K562 (cell line): Measurements from ENCODE around the gene VENTX. TPM values are rescaled to one million over a fixed set of nuclear protein-coding genes. Genes with fewer than 3 reads are reported as not detected.

ENCODE experiments used
- ARID1B ChIP-seq: fragments of 450-650 bp; IDR thresholded peaks from 2 replicates; pipeline ENCODE4 v1.6.1; 2016; ENCODE audit warnings: antibody characterized with exemption, mild to moderate bottlenecking, inconsistent platforms
- CBX5 ChIP-seq: IDR thresholded peaks from 2 replicates; pipeline ENCODE4 v1.6.1; 2014; ENCODE audit warnings: low read depth, borderline replicate concordance
- DDX20 ChIP-seq: fragments of 450-650 bp; IDR thresholded peaks from 2 replicates; pipeline ENCODE4 v1.6.1; 2016; ENCODE audit warnings: missing genetic modification characterization, low read depth, mild to moderate bottlenecking, missing compliant biosample characterization, moderate library complexity
- EWSR1 ChIP-seq: fragments of 450-650 bp; IDR thresholded peaks from 2 replicates; pipeline ENCODE4 v1.6.1; 2018; ENCODE audit warnings: borderline replicate concordance, mild to moderate bottlenecking, low read depth, moderate library complexity; ENCODE audit not compliant: partially characterized antibody
- GTF2F1 ChIP-seq: IDR thresholded peaks from 2 replicates; pipeline ENCODE4 v1.6.1; 2011; ENCODE audit warnings: low read depth, low read length, improper control_type of control experiment
- HNRNPK ChIP-seq: fragments of 200-400 bp; formaldehyde crosslinking; IDR thresholded peaks from one replicate; pipeline ENCODE4 v1.6.1; 2018; ENCODE audit warnings: mild to moderate bottlenecking, low read depth, low read length; ENCODE audit not compliant: poor library complexity, severe bottlenecking
- HSF4 ChIP-seq: fragments of 250-450 bp; sonication (Bioruptor Pico); IDR thresholded peaks from 2 replicates; pipeline ENCODE4 v2.1.2; 2022; ENCODE audit warnings: mild to moderate bottlenecking, moderate library complexity, borderline replicate concordance
- MEF2A ChIP-seq: IDR thresholded peaks from 2 replicates; pipeline ENCODE4 v1.6.1; 2011; ENCODE audit warnings: low read depth, mild to moderate bottlenecking, low read length, moderate library complexity; ENCODE audit not compliant: control insufficient read depth
- NCOR1 ChIP-seq: fragments of 450-650 bp; IDR thresholded peaks from 2 replicates; pipeline ENCODE4 v1.6.1; 2016; ENCODE audit warnings: mild to moderate bottlenecking, moderate library complexity
- PTBP1 ChIP-seq: fragments of 200-400 bp; formaldehyde crosslinking; IDR thresholded peaks from 2 replicates; pipeline ENCODE4 v1.6.1; 2017; ENCODE audit warnings: low read depth, low read length
- SAP30 ChIP-seq: fragments of 200-600 bp; sonication (generic); IDR thresholded peaks from 2 replicates; pipeline ENCODE4 v1.6.1; 2012; ENCODE audit warnings: borderline replicate concordance, low read depth, mild to moderate bottlenecking, moderate library complexity, low read length, control low read depth, inconsistent platforms; ENCODE audit not compliant: insufficient read depth, poor library complexity, severe bottlenecking
- TBL1XR1 ChIP-seq, 2 experiments: IDR thresholded peaks; 2 replicates each; pipeline ENCODE4 v1.6.1; 2012; ENCODE audit warnings: improper control_type of control experiment in 2 of 2, low read length in 2 of 2, mild to moderate bottlenecking in 1 of 2
- TCF7 ChIP-seq: sonication (generic); IDR thresholded peaks from 2 replicates; pipeline ENCODE4 v1.6.1; 2016; ENCODE audit warnings: antibody characterized with exemption, borderline replicate concordance
- TFAM ChIP-seq: fragments of 250-450 bp; sonication (Bioruptor Pico); conservative IDR thresholded peaks from 2 replicates; pipeline ENCODE4 v1.5.0; 2021; ENCODE audit warnings: mild to moderate bottlenecking, moderate library complexity
- TGIF2 ChIP-seq: sonication (generic); formaldehyde crosslinking; IDR thresholded peaks from 2 replicates; pipeline ENCODE4 v1.8.1; 2022; ENCODE audit warnings: mild to moderate bottlenecking, missing genetic modification reagents, moderate library complexity
- TSC22D4 ChIP-seq: fragments of 450-650 bp; IDR thresholded peaks from 2 replicates; pipeline ENCODE4 v1.6.1; 2016; ENCODE audit warnings: missing genetic modification characterization, missing biosample characterization, control low read depth
- ZC3H4 ChIP-seq: sonication (generic); formaldehyde crosslinking; IDR thresholded peaks from 2 replicates; pipeline ENCODE4 v1.9.0; 2021; ENCODE audit warnings: missing genetic modification reagents, borderline replicate concordance
- ZNF133 ChIP-seq: fragments of 250-450 bp; sonication (Bioruptor Pico); IDR thresholded peaks from 2 replicates; pipeline ENCODE4 v1.4.0; 2020; ENCODE audit warnings: mild to moderate bottlenecking
- ZNF41 ChIP-seq: fragments of 250-450 bp; sonication (Bioruptor Pico); conservative IDR thresholded peaks from 2 replicates; pipeline ENCODE4 v1.4.0; 2020; ENCODE audit warnings: mild to moderate bottlenecking
- ZNF436 ChIP-seq: fragments of 250-450, 450-650 bp; sonication (Bioruptor Pico); formaldehyde crosslinking; IDR thresholded peaks from 2 replicates; pipeline ENCODE4 v1.7.0; 2020; ENCODE audit warnings: mild to moderate bottlenecking
- ZNF444 ChIP-seq: fragments of 250-450 bp; sonication (Bioruptor Pico); IDR thresholded peaks from 2 replicates; pipeline ENCODE4 v1.4.0; 2020; ENCODE audit warnings: mild to moderate bottlenecking, moderate library complexity
- ZNF76 ChIP-seq: fragments of 250-450 bp; sonication (Bioruptor Pico); IDR thresholded peaks from 2 replicates; pipeline ENCODE4 v1.4.0; 2020; ENCODE audit warnings: mild to moderate bottlenecking, moderate library complexity, borderline replicate concordance
- polyA plus RNA-seq, 8 experiments: library from polyadenylated mRNA; depleted of rRNA in 4 of 8; stranded (reverse) in 5 of 8; unstranded in 3 of 8; fragments of >200 nt; fragmentation: Nextera tagmentation in 2 of 8; fragmentation: Illumina TruSeq in 1 of 8; extraction: Ambion mirVana in 2 of 8; extraction: Trizol in 1 of 8; gene quantifications; 2 replicates each; pipeline versions ENCODE4 v1.2.1 to v1.2.3, GENCODE V29; 2011 to 2014; ENCODE audit warnings: inconsistent platforms in 1 of 8, missing spikeins in 1 of 8
- total RNA-seq, 7 experiments: library from RNA; depleted of rRNA in 6 of 7; stranded (reverse); fragments of >200 nt in 6 of 7; fragmentation: Illumina TruSeq in 2 of 7; extraction: Trizol in 2 of 7; gene quantifications; 2 replicates each; pipeline versions ENCODE4 v1.2.1 to v1.2.3, GENCODE V29; 2011 to 2021; ENCODE audit warnings: low replicate concordance in 1 of 7
- TF ChIP-seq, protein P1 (sequence below): fragments of 450-650 bp; formaldehyde crosslinking; IDR thresholded peaks from 2 replicates; pipeline ENCODE4 v1.4.0; 2022; ENCODE audit warnings: missing genetic modification characterization
- TF ChIP-seq, protein P2 (sequence below), 3 experiments: IDR thresholded peaks in 2 of 3; conservative IDR thresholded peaks in 1 of 3; 2 replicates each; pipeline ENCODE4 v1.5.1; 2011 to 2012; ENCODE audit warnings: low read length in 3 of 3, mild to moderate bottlenecking in 3 of 3, control low read depth in 2 of 3, improper control_type of control experiment in 1 of 3, inconsistent platforms in 1 of 3, low read depth in 1 of 3, mixed read lengths in 1 of 3, moderate library complexity in 1 of 3; ENCODE audit not compliant: insufficient read depth in 2 of 3
- TF ChIP-seq, protein P3 (sequence below): sonication (generic); formaldehyde crosslinking; IDR thresholded peaks from 2 replicates; pipeline ENCODE4 v1.8.0; 2022; ENCODE audit warnings: missing genetic modification reagents, mild to moderate bottlenecking, borderline replicate concordance

VENTX gene
- total and polyA plus RNA-seq, 9 of the 15 experiments (the other 6 are each of a cell fraction or from before 2014, with no cell fraction given), result 0.07 to 0.70 (median 0.20) TPM; not detected in 1

DNA sequence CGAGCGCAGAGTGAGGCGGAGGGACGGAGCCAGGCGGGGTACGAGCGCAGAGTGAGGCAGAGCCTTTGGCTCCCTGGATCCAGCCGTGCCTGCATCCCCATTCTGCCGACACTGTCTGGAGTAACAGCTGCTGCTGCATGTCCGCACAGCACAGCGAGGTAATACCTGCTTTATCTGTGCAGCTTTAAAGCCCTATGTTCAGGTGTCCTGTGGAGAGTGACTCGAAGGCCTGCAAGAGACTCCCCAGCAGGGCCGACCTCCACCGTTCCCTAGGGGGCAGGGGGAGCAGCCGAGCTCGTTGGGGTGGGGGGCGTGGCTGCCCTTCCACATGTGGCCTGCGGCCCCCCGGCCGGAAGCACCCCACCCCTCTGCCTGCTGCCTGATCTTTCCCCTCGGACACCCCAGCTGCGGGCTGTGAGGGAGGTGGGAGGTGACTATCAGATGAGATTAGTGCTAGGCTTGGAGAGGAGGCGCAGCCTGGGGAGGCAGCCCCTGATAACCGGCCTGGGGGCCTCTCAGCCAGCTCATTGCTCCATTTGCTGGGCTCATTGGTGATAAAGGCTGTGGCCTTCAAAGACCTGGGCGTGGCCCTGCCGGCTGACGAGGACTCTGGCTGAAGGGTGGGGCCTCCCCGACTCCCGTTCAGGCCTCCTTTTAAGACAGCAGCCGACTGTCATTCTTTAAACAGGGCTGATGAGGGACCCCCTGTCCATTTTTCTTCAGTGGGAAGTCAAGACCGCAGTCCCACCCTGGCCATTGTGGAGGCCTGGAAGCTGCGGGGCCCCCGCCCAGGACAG is 8.0 kb downstream of the VENTX start (continued):
- TF ChIP-seq ARID1B (peak; percentile 90), ZNF444 (CRISPR knock-in tag) (no peak), DDX20 (tag) (no peak), GTF2F1 (no peak), ZNF436 (CRISPR knock-in tag) (no peak), NCOR1 (peak; percentile 84), TSC22D4 (tag) (no peak), PTBP1 (no peak), ZNF41 (no peak), ZC3H4 (CRISPR knock-in tag) (no peak), MEF2A (no peak), ZNF133 (no peak), TCF7 (no peak), EWSR1 (no peak), ZNF76 (CRISPR knock-in tag) (no peak), HSF4 (CRISPR knock-in tag) (no peak), CBX5 (0 out of 2 replicates have a peak, but pooled peaks have one; percentile 11), TBL1XR1 (IDR thresholded peaks at IDR 0.05; ENCODE audit: low read length in 2 of 2) (peak in 1 of 2 experiments; percentile 65; a peak in 2 of 4 replicates), SAP30 (no peak), TFAM (CRISPR knock-in tag) (no peak), TGIF2 (CRISPR knock-in tag) (no peak), HNRNPK (no peak)
- TF ChIP-seq, protein P1, sequence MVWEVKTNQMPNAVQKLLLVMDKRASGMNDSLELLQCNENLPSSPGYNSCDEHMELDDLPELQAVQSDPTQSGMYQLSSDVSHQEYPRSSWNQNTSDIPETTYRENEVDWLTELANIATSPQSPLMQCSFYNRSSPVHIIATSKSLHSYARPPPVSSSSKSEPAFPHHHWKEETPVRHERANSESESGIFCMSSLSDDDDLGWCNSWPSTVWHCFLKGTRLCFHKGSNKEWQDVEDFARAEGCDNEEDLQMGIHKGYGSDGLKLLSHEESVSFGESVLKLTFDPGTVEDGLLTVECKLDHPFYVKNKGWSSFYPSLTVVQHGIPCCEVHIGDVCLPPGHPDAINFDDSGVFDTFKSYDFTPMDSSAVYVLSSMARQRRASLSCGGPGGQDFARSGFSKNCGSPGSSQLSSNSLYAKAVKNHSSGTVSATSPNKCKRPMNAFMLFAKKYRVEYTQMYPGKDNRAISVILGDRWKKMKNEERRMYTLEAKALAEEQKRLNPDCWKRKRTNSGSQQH, result no peak
- TF ChIP-seq, protein P2, sequence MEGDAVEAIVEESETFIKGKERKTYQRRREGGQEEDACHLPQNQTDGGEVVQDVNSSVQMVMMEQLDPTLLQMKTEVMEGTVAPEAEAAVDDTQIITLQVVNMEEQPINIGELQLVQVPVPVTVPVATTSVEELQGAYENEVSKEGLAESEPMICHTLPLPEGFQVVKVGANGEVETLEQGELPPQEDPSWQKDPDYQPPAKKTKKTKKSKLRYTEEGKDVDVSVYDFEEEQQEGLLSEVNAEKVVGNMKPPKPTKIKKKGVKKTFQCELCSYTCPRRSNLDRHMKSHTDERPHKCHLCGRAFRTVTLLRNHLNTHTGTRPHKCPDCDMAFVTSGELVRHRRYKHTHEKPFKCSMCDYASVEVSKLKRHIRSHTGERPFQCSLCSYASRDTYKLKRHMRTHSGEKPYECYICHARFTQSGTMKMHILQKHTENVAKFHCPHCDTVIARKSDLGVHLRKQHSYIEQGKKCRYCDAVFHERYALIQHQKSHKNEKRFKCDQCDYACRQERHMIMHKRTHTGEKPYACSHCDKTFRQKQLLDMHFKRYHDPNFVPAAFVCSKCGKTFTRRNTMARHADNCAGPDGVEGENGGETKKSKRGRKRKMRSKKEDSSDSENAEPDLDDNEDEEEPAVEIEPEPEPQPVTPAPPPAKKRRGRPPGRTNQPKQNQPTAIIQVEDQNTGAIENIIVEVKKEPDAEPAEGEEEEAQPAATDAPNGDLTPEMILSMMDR (IDR thresholded peaks at IDR 0.05 in 2 of 3, conservative IDR thresholded peaks at IDR 0.05 in 1 of 3; ENCODE audit: insufficient read depth in 2 of 3, low read depth in 1 of 3, low read length in 3 of 3), result no peak
- TF ChIP-seq, protein P3, sequence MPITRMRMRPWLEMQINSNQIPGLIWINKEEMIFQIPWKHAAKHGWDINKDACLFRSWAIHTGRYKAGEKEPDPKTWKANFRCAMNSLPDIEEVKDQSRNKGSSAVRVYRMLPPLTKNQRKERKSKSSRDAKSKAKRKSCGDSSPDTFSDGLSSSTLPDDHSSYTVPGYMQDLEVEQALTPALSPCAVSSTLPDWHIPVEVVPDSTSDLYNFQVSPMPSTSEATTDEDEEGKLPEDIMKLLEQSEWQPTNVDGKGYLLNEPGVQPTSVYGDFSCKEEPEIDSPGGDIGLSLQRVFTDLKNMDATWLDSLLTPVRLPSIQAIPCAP (CRISPR knock-in tag), result no peak
